ENCODE measurements around the gene KCNQ5. TPM values are rescaled to one million over a fixed set of nuclear protein-coding genes. Genes with fewer than 3 reads are reported as not detected.

The KCNQ5 gene
- total and polyA plus RNA-seq, 2 of the 8 experiments (the other 6 are each of a cell fraction or from before 2014, with no cell fraction given): 0.83 to 1.2 TPM

- no peak overlapping the region for H3K14ac ChIP-seq (ENCODE audit: insufficient read length)
- no peak overlapping the region for H3K23ac ChIP-seq (ENCODE audit: insufficient read length)
- H4K5ac ChIP-seq (ENCODE audit: insufficient read length, low read depth, low read length): no peak overlapping the region
- H3K4me1 ChIP-seq (replicated peaks in 1 of 4; ENCODE audit: control insufficient read depth in 3 of 4, insufficient read depth in 4 of 4, low read length in 3 of 4): no peaks in the 10 kb centered on the region
- no peaks in the 10 kb centered on the region for H3K79me1 ChIP-seq (ENCODE audit: low read depth, low read length)
- H3K36me3 ChIP-seq (ENCODE audit: control insufficient read depth in 2 of 4, insufficient read depth in 4 of 4, low read length in 3 of 4): no peaks in the 10 kb centered on the region
- H3K27me3 ChIP-seq (replicated peaks in 1 of 4; ENCODE audit: control insufficient read depth in 3 of 4, extremely low read depth in 1 of 4, insufficient read depth in 3 of 4, low read length in 3 of 4): no peaks in the 10 kb centered on the region
- ChIA-PET CTCF (ENCODE audit: partially characterized antibody) (interaction anchor here (0.7 kb wide), 1 partner anchor 167 kb away, joined by 3 read pairs; no protein-coding TSS in a partner anchor), POLR2A (ENCODE audit: partially characterized antibody) (no interaction called here)
- H3K9me3 ChIP-seq (ENCODE audit: insufficient read depth in 2 of 2, low read depth in 1 of 2, low read length in 1 of 2): no peaks in the 10 kb centered on the region
- no peak overlapping the region for H2BK20ac ChIP-seq (ENCODE audit: low read length)
- H3K79me2 ChIP-seq (ENCODE audit: control insufficient read depth in 1 of 2, insufficient read depth in 2 of 2, low read length in 2 of 2): no peaks in the 10 kb centered on the region
- no peak overlapping the region for H3K4ac ChIP-seq (replicated peaks; ENCODE audit: insufficient read length, low read depth, low read length)
- H2AK5ac ChIP-seq (ENCODE audit: low read depth, low read length): no peak overlapping the region
- no peak overlapping the region for H2BK12ac ChIP-seq (ENCODE audit: low read depth, low read length)
- no peak overlapping the region for H3K4me2 ChIP-seq (ENCODE audit: insufficient read depth in 1 of 2, low read depth in 2 of 2, low read length in 2 of 2)
- no peak overlapping the region for H3K9ac ChIP-seq (replicated peaks in 1 of 4; ENCODE audit: extremely low read depth in 1 of 4, low read depth in 3 of 4, low read length in 3 of 4)
- TF ChIP-seq TBP (IDR thresholded peaks at IDR 0.05; ENCODE audit: low read depth, low read length) (no peak), SAP30 (IDR thresholded peaks at IDR 0.05; ENCODE audit: insufficient read depth, insufficient replicate concordance, low read length) (no peak), SP1 (IDR thresholded peaks at IDR 0.05; ENCODE audit: low read depth, low read length) (no peak), TAF7 (optimal IDR thresholded peaks at IDR 0.05; ENCODE audit: borderline replicate concordance, low read depth, low read length) (no peak), POU5F1 (IDR thresholded peaks at IDR 0.05; ENCODE audit: low read depth, low read length) (no peak), EP300 (IDR thresholded peaks at IDR 0.05; ENCODE audit: borderline replicate concordance in 1 of 2, low read depth in 2 of 2, low read length in 2 of 2) (no peak), HDAC6 (IDR thresholded peaks at IDR 0.05; ENCODE audit: low read depth, low read length) (no peak), TCF12 (IDR thresholded peaks at IDR 0.05; ENCODE audit: low read depth, low read length) (no peak), FOSL1 (IDR thresholded peaks at IDR 0.05; ENCODE audit: insufficient read depth, low read depth, low read length) (no peak), EZH2 (IDR thresholded peaks at IDR 0.05; ENCODE audit: low read depth, low read length, severe bottlenecking) (no peak), E2F6 (IDR thresholded peaks at IDR 0.05) (no peak), JUND (IDR thresholded peaks at IDR 0.05; ENCODE audit: low read length) (no peak)
- no peak overlapping the region for H3K4me3 ChIP-seq (ENCODE audit: extremely low read depth in 1 of 4, insufficient read depth in 2 of 4, low read depth in 3 of 4, low read length in 4 of 4)
- FAIRE-seq (no peak), DNase-seq (ENCODE audit: low read depth in 1 of 2, low spot score in 2 of 2) (no peak)
- H3K23me2 ChIP-seq (ENCODE audit: low read depth, low read length): no peaks in the 10 kb centered on the region
- no peak overlapping the region for H2AFZ ChIP-seq (ENCODE audit: low read length)
- no peak overlapping the region for H4K91ac ChIP-seq (replicated peaks; ENCODE audit: insufficient read length, low read length)
- H4K8ac ChIP-seq (ENCODE audit: extremely low read depth, insufficient read depth, low read length): no peak overlapping the region
- WGBS, 2 experiments (ENCODE audit: extremely low coverage in 1 of 2, insufficient coverage in 1 of 2, insufficient read length in 1 of 2, insufficient replicate concordance in 2 of 2, low coverage in 1 of 2, low lambda C conversion rate in 2 of 2, missing lambda C conversion rate in 1 of 2): 93% methylated on average over 1 of the region's 1 CpG; no CpG with 5 or more reads in 1 of the 2 experiments
- H2BK15ac ChIP-seq (ENCODE audit: low read length): no peak overlapping the region
- no peak overlapping the region for H2BK5ac ChIP-seq (ENCODE audit: low read depth, low read length)
- H3K18ac ChIP-seq (ENCODE audit: extremely low read depth, low read length): no peak overlapping the region
- H4K20me1 ChIP-seq (replicated peaks in 1 of 2; ENCODE audit: control insufficient read depth in 1 of 2, insufficient read depth in 2 of 2, low read length in 2 of 2): no peaks in the 10 kb centered on the region
- H3K27ac ChIP-seq (ENCODE audit: low read depth, low read length): no peak overlapping the region
- no peak overlapping the region for H2BK120ac ChIP-seq (replicated peaks; ENCODE audit: low read depth, low read length)
- no peak overlapping the region for H3K56ac ChIP-seq (replicated peaks; ENCODE audit: insufficient read length, low read depth, low read length)
Observed at GRCh38 chr6:72966628-72967280, 344.9 kb downstream of the KCNQ5 start.

Measured in H1 (cell line).